GM23248 (cell line): ENCODE measurements around the gene ZNF507.

Experiments
- EZH2 ChIP-seq: fragments of 200-600 bp; sonication (generic); IDR thresholded peaks from 2 replicates; pipeline ENCODE4 v1.6.1; 2018; ENCODE audit warnings: antibody characterized with exemption, mild to moderate bottlenecking; ENCODE audit not compliant: insufficient read depth, poor library complexity, severe bottlenecking
- EZH2phosphoT487 ChIP-seq: fragments of 200-600 bp; sonication (generic); IDR thresholded peaks from 2 replicates; pipeline ENCODE4 v1.6.1; 2018; ENCODE audit warnings: antibody characterized with exemption, moderate library complexity, mild to moderate bottlenecking, low read depth; ENCODE audit not compliant: insufficient read depth

GRCh38 chr19:32422435-32422834 lies 77.0 kb downstream of the ZNF507 start:
- TF ChIP-seq EZH2, result no peak
- no peak for TF ChIP-seq EZH2phosphoT487
